ENCODE data around the gene BTNL9. TPM values are rescaled to one million over a fixed set of nuclear protein-coding genes. Genes with fewer than 3 reads are reported as not detected.

The BTNL9 gene
- total and polyA plus RNA-seq, 2 of the 4 experiments (the other 2 are of a cell fraction), result not detected

DNA sequence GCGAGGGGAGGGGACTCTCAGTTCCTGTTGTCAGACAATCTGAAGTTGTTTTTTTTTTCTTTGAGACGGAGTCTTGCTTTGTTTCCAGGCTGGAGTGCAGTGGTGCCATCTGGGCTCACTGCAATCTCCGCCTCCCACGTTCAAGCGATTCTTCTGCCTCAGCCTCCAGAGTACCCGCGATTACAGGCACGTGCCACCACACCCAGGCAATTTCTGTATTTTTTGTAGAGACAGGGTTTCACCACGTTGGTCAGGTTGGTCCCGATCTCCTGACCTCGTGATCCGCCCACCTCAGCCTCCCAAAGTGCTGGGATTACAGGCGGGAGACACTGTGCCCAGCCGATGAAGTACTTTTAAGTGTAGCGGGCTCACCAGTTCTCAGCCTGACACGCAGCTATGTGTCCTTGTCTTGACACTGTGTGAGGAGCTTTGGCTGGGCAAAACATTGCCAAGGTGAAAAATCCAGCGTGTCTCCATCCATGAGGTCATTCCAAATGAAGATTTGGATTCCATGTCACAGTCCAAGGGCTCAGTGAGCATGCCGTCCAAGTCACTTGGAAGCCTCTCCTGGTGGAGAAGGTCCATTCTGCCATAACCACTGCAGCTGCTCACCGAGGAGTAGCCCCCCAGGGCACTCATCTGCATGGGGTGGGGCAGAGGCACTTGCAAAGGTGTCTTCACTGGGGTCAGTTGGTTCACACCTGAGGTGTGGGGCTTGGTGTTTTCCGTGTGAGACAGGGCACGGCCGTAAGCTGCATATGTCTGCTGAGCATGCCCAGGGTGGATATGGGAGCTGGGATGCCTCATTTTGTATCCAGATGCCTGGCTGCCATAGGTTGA is 58.9 kb downstream of the BTNL9 start:
- in situ Hi-C loops (cut with MboI; ENCODE audit: low sequenced_read_pairs), result no loop called here
- no peak overlapping the region for H3K56ac ChIP-seq (ENCODE audit: extremely low read depth, insufficient read depth, low read length)
- dilution Hi-C loops (cut with HindIII; ENCODE audit: low sequenced_read_pairs, unreplicated experiment), result no loop called here
- no peaks in the 10 kb centered on the region for H4K20me1 ChIP-seq (ENCODE audit: insufficient read depth, low read length)
- no peak overlapping the region for H3K27ac ChIP-seq (ENCODE audit: insufficient read depth, low read length)
- no peak overlapping the region for H3K23ac ChIP-seq (ENCODE audit: low read depth, low read length)
- no peak for ATAC-seq (ENCODE audit: low read depth)
- ChIA-PET POLR2A (ENCODE audit: unreplicated experiment) (no interaction called here), CTCF (interaction anchor here (0.7 kb wide), 1 partner anchor 91 kb away, joined by 3 read pairs; no protein-coding TSS in a partner anchor)
- no peak overlapping the region for H3K9ac ChIP-seq (ENCODE audit: low read depth, low read length)
- H3K18ac ChIP-seq (ENCODE audit: low read depth, low read length), result no peak overlapping the region
- no peak overlapping the region for H2BK5ac ChIP-seq (ENCODE audit: low read depth, low read length, poor library complexity, severe bottlenecking)
- H2BK120ac ChIP-seq (ENCODE audit: low read depth, low read length), result no peak overlapping the region
- H2AFZ ChIP-seq (replicated peaks; ENCODE audit: low read length, poor library complexity), result no peak overlapping the region
- H4K5ac ChIP-seq (ENCODE audit: low read depth, low read length), result no peak overlapping the region
- H3K4me3 ChIP-seq (ENCODE audit: insufficient read depth, low read depth, low read length), result no peak overlapping the region
- H2AK9ac ChIP-seq (replicated peaks; ENCODE audit: low read depth, low read length, poor library complexity), result no peak overlapping the region
- no peaks in the 10 kb centered on the region for H3K9me3 ChIP-seq (ENCODE audit: control insufficient read depth, insufficient read depth, low read length)
- H3K9me1 ChIP-seq (ENCODE audit: insufficient read depth, low read length), result no peaks in the 10 kb centered on the region
- H2BK20ac ChIP-seq (ENCODE audit: low read depth, low read length), result no peak overlapping the region
- H3K4me1 ChIP-seq (ENCODE audit: control insufficient read depth, insufficient read depth, low read length), result 0 out of 2 replicates have a peak, but pooled peaks cover 2% of the 10 kb centered on the region
- intact Hi-C loops (cut with micrococcal nuclease), result no loop called here
- no peaks in the 10 kb centered on the region for H3K79me1 ChIP-seq (ENCODE audit: low read depth in 1 of 2, low read length in 2 of 2)
- peaks cover 10% of the 10 kb centered on the region; the same call in 1 of the 2 replicates for H3K27me3 ChIP-seq (ENCODE audit: control insufficient read depth, insufficient read depth, low read length)
- H4K91ac ChIP-seq (ENCODE audit: insufficient read depth, low read depth, low read length), result no peak overlapping the region
- H3K4ac ChIP-seq (ENCODE audit: low read depth, low read length), result no peak overlapping the region
- TF ChIP-seq RAD21 (IDR thresholded peaks at IDR 0.05; ENCODE audit: low read length) (no peak), MAFK (IDR thresholded peaks at IDR 0.05; ENCODE audit: low read depth, low read length) (no peak), RCOR1 (IDR thresholded peaks at IDR 0.05; ENCODE audit: insufficient replicate concordance, low read length) (no peak), MAZ (IDR thresholded peaks at IDR 0.05; ENCODE audit: borderline replicate concordance, low read depth, low read length) (no peak), BHLHE40 (IDR thresholded peaks at IDR 0.05; ENCODE audit: low read depth, low read length) (no peak)
- no TSS peak for BruUV-seq (replicated peaks)
- H3K36me3 ChIP-seq (ENCODE audit: control insufficient read depth, insufficient read depth, low read length), result no peaks in the 10 kb centered on the region
- no peak overlapping the region for H3K4me2 ChIP-seq (ENCODE audit: low read depth, low read length)
- H2BK15ac ChIP-seq (ENCODE audit: low read depth, low read length), result no peak overlapping the region
- no peak for DNase-seq
- H2AK5ac ChIP-seq (ENCODE audit: low read depth, low read length), result no peak overlapping the region
- no peak overlapping the region for H4K8ac ChIP-seq (ENCODE audit: low read depth in 2 of 2, low read length in 2 of 2)
- no peak overlapping the region for H3K14ac ChIP-seq (replicated peaks; ENCODE audit: low read depth, low read length)
- WGBS, 2 experiments (ENCODE audit: extremely low coverage in 2 of 2, insufficient read length in 1 of 2), result 17% methylated on average over 8 of the region's 22 CpGs; no CpG with 5 or more reads in 1 of the 2 experiments
